ENCODE results near the gene MPRIP.

- TF ChIP-seq CTCF (IDR thresholded peaks at IDR 0.05 in 8 of 11, conservative IDR thresholded peaks at IDR 0.05 in 3 of 11) (no peak), POLR2A (IDR thresholded peaks at IDR 0.05) (no peak), POLR2AphosphoS5 (IDR thresholded peaks at IDR 0.05) (no peak)
Measured at GRCh38 chr17:17235212-17236174, 193.2 kb downstream of the MPRIP start.
